OCI-LY1 (cell line): Measurements from ENCODE around the gene MICAL1.

Experiments used
- CTCF ChIP-seq: fragments of 200-600 bp; sonication (generic), shearing (Covaris generic); IDR thresholded peaks from 2 replicates; pipeline ENCODE4 v1.5.1; 2017; ENCODE audit warnings: mild to moderate bottlenecking, antibody characterized with exemption, low read length, moderate library complexity, mixed read lengths
- EZH2 ChIP-seq: fragments of 200-600 bp; sonication (generic), shearing (Covaris generic); IDR thresholded peaks from 2 replicates; pipeline ENCODE4 v1.8.0; 2017; ENCODE audit warnings: borderline replicate concordance, mixed run types, mild to moderate bottlenecking, antibody characterized with exemption, low read length, moderate library complexity, mixed read lengths

- TF ChIP-seq CTCF (no peak), EZH2 (no peak)
Observed at GRCh38 chr6:109491207-109491938, 35.8 kb upstream of the MICAL1 start.
